ENCODE data around the gene B3GNT4.

GRCh38 chr12:122201381-122201780 is 2.1 kb upstream of the B3GNT4 start:
- TF ChIP-seq POLR2A (IDR thresholded peaks at IDR 0.05) = no peak
- TF ChIP-seq CTCF (IDR thresholded peaks at IDR 0.05 in 8 of 11, conservative IDR thresholded peaks at IDR 0.05 in 3 of 11) = no peak
